ENCODE measurements around the gene CENPQ.

- TF ChIP-seq, protein P1, sequence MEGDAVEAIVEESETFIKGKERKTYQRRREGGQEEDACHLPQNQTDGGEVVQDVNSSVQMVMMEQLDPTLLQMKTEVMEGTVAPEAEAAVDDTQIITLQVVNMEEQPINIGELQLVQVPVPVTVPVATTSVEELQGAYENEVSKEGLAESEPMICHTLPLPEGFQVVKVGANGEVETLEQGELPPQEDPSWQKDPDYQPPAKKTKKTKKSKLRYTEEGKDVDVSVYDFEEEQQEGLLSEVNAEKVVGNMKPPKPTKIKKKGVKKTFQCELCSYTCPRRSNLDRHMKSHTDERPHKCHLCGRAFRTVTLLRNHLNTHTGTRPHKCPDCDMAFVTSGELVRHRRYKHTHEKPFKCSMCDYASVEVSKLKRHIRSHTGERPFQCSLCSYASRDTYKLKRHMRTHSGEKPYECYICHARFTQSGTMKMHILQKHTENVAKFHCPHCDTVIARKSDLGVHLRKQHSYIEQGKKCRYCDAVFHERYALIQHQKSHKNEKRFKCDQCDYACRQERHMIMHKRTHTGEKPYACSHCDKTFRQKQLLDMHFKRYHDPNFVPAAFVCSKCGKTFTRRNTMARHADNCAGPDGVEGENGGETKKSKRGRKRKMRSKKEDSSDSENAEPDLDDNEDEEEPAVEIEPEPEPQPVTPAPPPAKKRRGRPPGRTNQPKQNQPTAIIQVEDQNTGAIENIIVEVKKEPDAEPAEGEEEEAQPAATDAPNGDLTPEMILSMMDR (IDR thresholded peaks at IDR 0.05 in 8 of 11, conservative IDR thresholded peaks at IDR 0.05 in 3 of 11), result no peak
- TF ChIP-seq POLR2A (IDR thresholded peaks at IDR 0.05), result no peak
These were observed 8.1 kb upstream of the CENPQ start for GRCh38 chr6:49454787-49455709.
